Peyer's patch (tissue), 4 donors: ENCODE measurements around the gene SF1.

ENCODE experiments used
- CTCF ChIP-seq, 6 experiments: fragments of 450-650 bp in 4 of 6; fragments of 200-600 bp in 2 of 6; sonication (generic) in 1 of 6; IDR thresholded peaks; one replicate each; pipeline ENCODE4 v1.5.1; 2017 to 2019; ENCODE audit warnings: antibody characterized with exemption in 6 of 6, mild to moderate bottlenecking in 3 of 6, moderate library complexity in 1 of 6
- POLR2A ChIP-seq, 2 donors: fragments of 450-650 bp; IDR thresholded peaks; one replicate each; pipeline ENCODE4 v1.5.1; 2017; ENCODE audit warnings: antibody characterized with exemption in 2 of 2, mild to moderate bottlenecking in 2 of 2, moderate library complexity in 2 of 2

DNA sequence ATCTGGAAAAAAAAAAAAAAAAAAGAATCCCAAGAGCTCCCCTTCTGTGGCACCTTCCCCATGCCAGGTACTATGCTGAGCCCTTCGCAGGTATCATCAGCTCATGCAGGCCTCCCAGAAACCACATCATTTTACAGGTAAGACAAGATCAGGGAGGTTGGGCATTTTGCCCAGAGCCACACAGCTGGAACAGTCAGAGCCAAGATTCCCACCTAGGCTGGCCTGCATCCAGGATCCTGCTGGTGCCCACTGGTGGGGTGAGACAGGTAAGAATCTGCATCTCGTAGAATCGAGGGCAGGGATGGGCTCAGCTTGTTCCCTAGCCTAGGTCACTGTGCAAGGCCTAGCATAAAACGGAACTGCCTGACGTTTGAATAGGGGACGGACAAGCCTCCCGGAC is 47.7 kb upstream of the SF1 start:
- TF ChIP-seq POLR2A (IDR thresholded peaks at IDR 0.05) (no peak), CTCF (IDR thresholded peaks at IDR 0.05) (no peak)
